ENCODE measurements around the gene MCHR1.
"Not testable (repeated sequence)": the region's sequence is repeated elsewhere in the genome, so short reads cannot be mapped to it uniquely, and the experiment has no call there.

The MCHR1 gene, protein sequence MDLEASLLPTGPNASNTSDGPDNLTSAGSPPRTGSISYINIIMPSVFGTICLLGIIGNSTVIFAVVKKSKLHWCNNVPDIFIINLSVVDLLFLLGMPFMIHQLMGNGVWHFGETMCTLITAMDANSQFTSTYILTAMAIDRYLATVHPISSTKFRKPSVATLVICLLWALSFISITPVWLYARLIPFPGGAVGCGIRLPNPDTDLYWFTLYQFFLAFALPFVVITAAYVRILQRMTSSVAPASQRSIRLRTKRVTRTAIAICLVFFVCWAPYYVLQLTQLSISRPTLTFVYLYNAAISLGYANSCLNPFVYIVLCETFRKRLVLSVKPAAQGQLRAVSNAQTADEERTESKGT

GRCh38 chr22:40679249-40679963 is at the start of gene MCHR1:
Gene MCHR1 (plus strand): TSS chr22:40679484. CDS start chr22:40679653, 169 bp downstream.
- no peak for DNase-seq

- no peak for DNase-seq
Measured at GRCh38 chr22:40631925-40632324, 47.4 kb upstream of the MCHR1 start.

GRCh38 chr22:40633036-40633435 is 46.2 kb upstream of the MCHR1 start:
- no peak for DNase-seq

GRCh38 chr22:40634119-40634903 is 45.0 kb upstream of the MCHR1 start:
- DNase-seq = no peak

DNA sequence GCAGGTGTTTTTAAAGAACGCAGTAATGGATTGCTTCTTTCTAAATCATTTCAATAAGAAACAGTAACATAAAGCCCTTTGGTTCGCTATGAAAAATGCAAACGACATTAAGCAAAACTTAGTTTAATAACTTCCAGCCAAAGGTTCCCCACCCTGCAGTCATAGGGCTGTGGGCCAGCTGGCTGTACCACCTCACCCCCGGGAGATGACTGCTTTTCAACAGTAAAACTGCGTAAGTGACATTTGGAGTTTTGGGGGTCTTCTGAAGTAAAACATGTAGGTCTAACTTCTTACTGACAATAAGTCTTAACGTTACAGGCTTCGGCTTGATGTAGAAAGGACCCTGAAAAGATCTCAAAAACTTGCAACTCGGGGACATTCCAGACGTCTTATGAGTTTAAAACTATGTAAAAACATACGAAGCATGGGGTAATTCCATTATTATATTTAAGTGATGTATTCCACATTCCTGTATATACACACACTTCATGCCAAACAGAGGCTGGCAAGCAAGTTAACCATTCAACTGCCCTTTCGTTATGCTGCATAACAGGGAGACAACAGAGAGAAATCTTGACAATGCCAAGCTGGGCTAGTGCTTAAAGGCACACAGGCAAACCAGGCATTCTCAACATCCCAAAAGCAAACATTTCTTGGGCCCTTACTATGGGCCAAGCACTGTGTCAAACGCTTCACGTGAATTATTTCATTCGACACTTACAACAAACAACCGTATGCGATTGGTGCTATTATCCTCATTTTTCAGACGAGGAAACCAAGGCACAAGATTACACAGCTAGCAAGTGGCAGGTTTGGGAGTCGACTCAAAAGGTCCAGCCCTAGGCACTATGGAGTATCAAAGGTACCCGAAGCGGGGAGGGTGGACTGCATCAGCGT is 44.0 kb upstream of the MCHR1 start:
- no peak for DNase-seq

GRCh38 chr22:40635940-40636379 is 43.3 kb upstream of the MCHR1 start:
- no peak for DNase-seq

- peak; percentile 89 to 96 for DNase-seq
Measured at GRCh38 chr22:40636380-40637182, 42.7 kb upstream of the MCHR1 start, which contains the start of gene MRTFA. Gene MRTFA (minus strand): TSS chr22:40636719.

DNA sequence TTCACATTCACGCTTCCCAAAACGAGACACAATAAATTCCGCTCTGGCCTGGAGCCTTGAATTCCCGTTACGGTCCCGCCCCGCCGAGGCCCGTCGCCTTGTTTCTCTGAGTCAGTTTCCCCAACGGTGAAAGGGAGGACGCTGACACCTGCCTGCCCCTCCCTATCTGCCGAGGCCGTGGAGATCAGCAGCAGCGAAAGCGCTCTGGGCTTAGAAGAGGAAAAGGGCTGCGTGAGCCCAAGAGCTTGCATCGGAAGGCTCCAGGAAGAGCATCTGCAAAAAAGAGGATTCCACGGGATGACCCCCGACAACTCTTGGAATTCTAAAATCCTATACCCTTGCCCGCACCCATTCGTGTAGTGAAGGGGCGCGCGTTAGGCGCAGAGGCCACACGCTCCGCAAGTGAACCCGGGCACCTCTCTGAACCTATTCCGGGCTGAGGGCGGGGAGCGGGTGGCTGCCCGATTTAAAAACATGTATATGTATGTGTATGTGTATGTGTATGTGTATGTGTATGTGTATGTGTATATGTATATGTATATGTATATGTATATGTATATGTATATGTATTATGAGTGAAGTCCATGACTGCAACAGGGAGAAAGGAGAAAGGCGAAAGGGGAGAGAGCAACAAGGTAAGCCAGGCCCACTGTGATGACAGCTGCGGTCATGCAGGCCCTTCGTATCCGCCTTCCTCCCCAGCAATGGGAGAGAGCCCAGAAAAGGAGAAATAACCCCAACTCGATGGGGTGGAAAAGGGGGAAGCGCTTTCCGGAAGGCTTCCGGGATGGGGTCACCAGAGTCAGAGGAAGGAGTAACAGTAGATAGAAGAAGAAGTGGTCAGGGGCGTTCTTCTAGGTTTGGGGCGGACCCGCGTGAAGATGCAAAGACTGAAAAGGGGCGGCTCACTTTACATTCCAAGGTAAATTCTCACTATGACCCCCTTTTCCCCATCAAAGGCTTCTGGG is 41.8 kb upstream of the MCHR1 start:
- no peak for DNase-seq

DNA sequence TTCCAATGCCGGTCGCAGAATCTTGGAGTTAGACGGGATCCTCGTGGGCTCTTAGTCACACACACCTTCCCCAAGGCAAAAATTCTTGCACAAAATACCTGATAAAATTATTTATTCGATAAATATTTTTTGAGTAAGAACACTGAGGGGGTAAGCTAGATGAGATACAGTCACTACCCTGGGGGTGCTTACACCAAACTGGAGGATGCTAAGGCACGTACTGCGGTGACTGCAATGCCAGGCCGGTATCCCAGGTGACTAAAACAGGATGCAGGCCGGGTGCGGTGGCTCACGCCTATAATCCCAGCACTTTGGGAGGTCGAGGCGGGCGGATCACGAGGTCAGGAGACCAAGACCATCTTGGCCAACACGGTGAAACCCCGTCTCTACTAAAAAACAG is 41.0 kb upstream of the MCHR1 start:
- no peak for DNase-seq

GRCh38 chr22:40641269-40641668 is 38.0 kb upstream of the MCHR1 start:
- DNase-seq = no peak

- no peak for DNase-seq
Measured at GRCh38 chr22:40642316-40642715, 37.0 kb upstream of the MCHR1 start.

- no peak for DNase-seq
Measured at GRCh38 chr22:40645579-40646197, 33.6 kb upstream of the MCHR1 start.

DNA sequence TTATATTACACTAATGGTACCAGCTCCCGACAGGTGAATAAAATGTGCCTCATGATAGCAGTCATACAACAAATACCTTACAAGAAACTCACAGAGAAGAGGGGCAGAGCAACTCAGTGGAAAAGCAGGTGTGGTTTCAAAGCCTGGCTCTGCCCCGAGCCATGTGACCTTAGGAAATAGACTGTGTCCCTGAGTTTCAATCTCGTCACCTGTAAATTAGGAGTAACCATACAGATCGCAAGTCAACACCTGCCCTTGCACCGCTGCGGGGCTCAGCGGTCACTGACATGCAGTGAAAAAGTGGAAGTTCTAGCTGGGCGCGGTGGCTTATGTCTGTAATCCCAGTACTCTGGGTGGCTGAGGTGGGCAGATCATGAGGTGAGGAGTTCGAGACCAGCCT is 30.9 kb upstream of the MCHR1 start:
- DNase-seq = no peak

DNA sequence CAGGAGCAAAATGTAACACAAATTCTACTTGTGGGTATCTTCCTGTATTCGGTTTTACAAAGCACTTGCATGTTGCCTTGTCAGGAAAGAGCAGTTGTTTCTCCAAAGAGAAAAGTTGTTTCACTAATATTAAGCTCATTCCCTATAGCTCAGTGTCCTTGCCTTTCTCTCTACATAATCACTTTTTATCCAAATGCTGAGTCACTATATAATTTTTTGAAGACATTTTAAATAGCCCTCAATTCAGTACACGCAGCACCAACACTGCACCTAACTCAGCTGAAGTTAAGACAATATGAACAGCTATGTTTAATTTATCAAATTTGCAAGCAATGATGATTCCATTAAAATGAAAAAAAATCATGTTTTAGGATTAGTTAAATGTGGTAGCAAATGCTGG is 28.2 kb upstream of the MCHR1 start:
- no peak for DNase-seq

DNA sequence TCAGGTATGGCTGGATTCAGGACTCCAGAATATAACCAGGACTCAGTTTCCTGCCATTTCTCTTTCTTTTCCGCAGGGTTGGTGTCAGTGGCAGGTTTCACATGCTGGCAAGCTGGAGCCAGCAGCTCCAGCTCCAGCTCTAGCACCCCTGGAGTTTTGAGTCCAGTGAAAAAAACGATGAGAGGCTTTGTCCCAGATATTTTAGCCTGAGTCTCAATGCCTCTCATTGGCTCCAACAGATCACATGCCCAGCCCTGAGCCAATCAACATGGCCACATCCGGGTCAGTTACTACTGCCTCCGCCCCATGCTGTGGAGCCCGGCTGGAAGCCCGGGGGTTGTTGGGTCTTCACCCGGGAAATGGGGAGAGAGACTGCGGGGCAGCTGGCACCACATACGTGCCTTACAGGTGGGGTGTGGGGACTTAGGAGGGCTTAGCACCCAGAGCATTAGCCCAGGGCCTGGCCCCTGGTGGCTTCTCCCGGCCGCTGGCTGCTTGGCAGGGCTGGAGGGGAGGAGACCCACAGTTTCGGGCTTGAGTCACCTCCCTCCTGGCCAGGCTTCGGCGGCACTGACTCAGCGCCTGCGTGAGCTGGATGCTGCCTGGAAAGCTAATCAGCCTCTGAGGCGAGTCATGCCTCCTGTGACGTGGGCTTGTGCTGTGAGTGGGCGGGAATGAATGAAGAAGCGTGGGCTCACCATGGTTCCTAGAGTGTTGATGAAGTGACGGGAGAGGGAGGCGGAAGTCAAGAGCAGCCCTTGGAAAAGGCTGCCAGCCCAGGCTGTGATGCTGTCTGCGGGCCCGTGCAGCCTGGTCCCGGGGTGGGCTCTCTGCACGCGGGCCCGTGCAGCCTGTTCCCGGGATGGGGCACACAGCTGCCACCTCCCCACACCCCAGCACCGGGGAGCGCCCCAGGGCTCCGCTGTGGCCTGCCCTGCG is 27.5 kb upstream of the MCHR1 start:
- peak; percentile 54 to 68 for DNase-seq

DNA sequence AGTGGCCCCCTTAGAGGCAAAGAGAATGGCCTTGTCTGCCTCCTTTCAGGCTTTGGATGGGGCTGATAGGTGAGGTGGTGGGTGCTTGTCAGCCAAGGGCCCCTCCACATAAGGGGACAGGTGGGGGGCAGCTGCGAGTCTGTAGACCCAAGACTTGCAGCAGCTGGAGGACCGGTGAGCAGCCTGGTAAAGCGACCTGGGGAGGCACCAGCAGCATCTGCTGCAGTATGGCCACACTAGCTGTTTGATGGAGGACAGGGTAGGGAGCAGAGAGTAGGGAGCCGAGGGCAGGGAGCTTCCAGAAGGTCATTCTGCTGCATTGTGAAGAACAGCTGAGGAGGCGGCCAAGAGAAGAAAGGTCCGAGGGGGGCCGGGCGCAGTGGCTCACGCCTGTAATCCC is 25.9 kb upstream of the MCHR1 start:
- no peak for DNase-seq

DNA sequence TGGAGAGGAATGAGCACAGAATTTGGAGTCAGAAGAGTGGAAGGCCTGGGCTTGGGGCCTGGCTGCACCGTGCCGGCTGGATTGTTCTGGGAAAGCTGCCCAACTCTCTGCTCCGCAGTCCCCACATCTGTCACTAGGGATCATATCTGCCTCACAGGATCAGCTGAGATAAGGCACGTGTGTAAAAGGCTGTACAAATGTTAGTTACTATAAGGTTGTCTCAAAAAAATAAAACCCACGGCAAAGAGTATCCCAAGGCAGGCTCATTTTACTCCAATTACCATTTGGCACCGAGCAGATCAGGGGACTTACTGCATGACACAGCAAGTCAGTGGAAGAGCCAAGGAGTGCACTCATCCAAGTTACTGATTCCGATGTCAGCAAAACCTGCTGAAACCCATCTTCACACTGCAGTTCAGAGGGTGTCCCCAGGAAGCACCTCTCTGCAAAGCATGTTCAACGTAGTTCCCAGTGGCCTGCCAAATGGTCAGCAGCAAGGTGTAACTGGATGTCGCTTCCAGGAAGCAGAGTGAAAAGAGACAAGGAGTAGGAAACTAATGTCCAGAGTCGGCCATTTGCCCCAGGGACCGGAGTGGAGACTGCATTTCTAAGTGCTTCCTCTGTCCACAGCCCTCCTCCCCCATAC is 24.6 kb upstream of the MCHR1 start:
- DNase-seq = no peak

DNA sequence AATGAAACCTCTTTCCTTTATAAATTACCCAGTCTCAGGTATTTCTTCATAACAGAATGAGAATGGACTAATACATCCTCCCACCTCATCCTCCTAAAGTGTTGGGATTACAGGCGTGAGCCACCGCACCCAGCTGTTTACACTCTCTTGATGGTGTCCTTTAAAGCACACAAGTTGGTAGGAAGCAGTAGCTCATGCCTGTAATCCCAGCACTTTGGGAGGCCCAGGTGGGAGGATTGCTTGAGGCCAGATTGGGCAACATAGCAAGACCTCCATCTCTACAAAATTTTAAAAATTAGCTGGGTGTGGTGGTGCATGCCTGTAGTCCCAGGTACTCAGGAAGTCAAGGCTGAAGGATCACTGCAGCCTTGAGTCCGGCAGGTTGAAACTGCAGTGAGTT is 23.3 kb upstream of the MCHR1 start:
- not testable (repeated sequence) for DNase-seq

All from NCI-H187 (cell line).